ENCODE measurements around the gene ENGASE. TPM values are rescaled to one million over a fixed set of nuclear protein-coding genes. Genes with fewer than 3 reads are reported as not detected.

Gene ENGASE
- total and polyA plus RNA-seq, 7 donors = 7.5 to 80.8 (median 26.7) TPM

- Histone ChIP-seq H3K4me1 (peaks cover 1% of the 10 kb centered on the region), H3K36me3 (ENCODE audit: insufficient read depth in 1 of 2, low read depth in 1 of 2) (no peaks in the 10 kb centered on the region), H3K9me3 (peaks cover 3% of the 10 kb centered on the region), H3K4me3 (no peak overlapping the region), H3K27ac (no peak overlapping the region), H3K27me3 (ENCODE audit: insufficient read depth in 3 of 3, low read length in 2 of 3) (peaks cover 0 to 22% (median 5%) of the 10 kb centered on the region in 3 donors)
- intact Hi-C loops (cut with DNase I) = no loop called here
- 75 to 83% (median 77%) methylated on average over 6 of the region's 6 CpGs for WGBS, 3 donors
- no peak for TF ChIP-seq CTCF (IDR thresholded peaks at IDR 0.05)
- DNase-seq (no peak), ATAC-seq (no peak)
Measured at GRCh38 chr17:79051306-79051705, 23.3 kb upstream of the ENGASE start.

- no peak for TF ChIP-seq CTCF (IDR thresholded peaks at IDR 0.05)
- H3K27ac ChIP-seq = no peak overlapping the region
- H3K9me3 ChIP-seq = peaks cover 3% of the 10 kb centered on the region
- H3K36me3 ChIP-seq (ENCODE audit: insufficient read depth in 1 of 2, low read depth in 1 of 2) = no peaks in the 10 kb centered on the region
- H3K4me3 ChIP-seq = no peak overlapping the region
- intact Hi-C loops (cut with DNase I) = no loop called here
- WGBS, 3 donors = 43 to 57% (median 55%) methylated on average over 1 of the region's 1 CpG
- peaks cover 0 to 16% (median 3%) of the 10 kb centered on the region in 3 donors for H3K27me3 ChIP-seq (ENCODE audit: insufficient read depth in 3 of 3, low read length in 2 of 3)
- ATAC-seq (no peak), DNase-seq (no peak)
- H3K4me1 ChIP-seq = no peaks in the 10 kb centered on the region
Measured at GRCh38 chr17:79052131-79052530, 22.5 kb upstream of the ENGASE start.

GRCh38 chr17:79053251-79053925 lies 21.2 kb upstream of the ENGASE start:
- WGBS, 3 donors = 5 to 23% (median 15%) methylated on average over 2 of the region's 2 CpGs
- ATAC-seq = peak in 3 of 4 donors; percentile 39 to 44 (median 40)
- no peaks in the 10 kb centered on the region for H3K4me1 ChIP-seq
- H3K4me3 ChIP-seq = no peak overlapping the region
- intact Hi-C loops (cut with DNase I) = no loop called here
- no peaks in the 10 kb centered on the region for H3K36me3 ChIP-seq (ENCODE audit: insufficient read depth in 1 of 2, low read depth in 1 of 2)
- no peak for TF ChIP-seq CTCF (IDR thresholded peaks at IDR 0.05)
- peaks cover 3% of the 10 kb centered on the region for H3K9me3 ChIP-seq
- no peak overlapping the region for H3K27ac ChIP-seq
- DNase-seq = peak in 1 of 2 donors; percentile 40
- peaks cover 0 to 5% (median 3%) of the 10 kb centered on the region in 3 donors for H3K27me3 ChIP-seq (ENCODE audit: insufficient read depth in 3 of 3, low read length in 2 of 3)

GRCh38 chr17:79054200-79054960 lies 20.2 kb upstream of the ENGASE start:
- no peak for ATAC-seq
- no peak overlapping the region for H3K4me3 ChIP-seq
- no peak for DNase-seq
- H3K9me3 ChIP-seq = peaks cover 3% of the 10 kb centered on the region
- H3K4me1 ChIP-seq = no peaks in the 10 kb centered on the region
- H3K36me3 ChIP-seq (ENCODE audit: insufficient read depth in 1 of 2, low read depth in 1 of 2) = no peaks in the 10 kb centered on the region
- TF ChIP-seq CTCF (IDR thresholded peaks at IDR 0.05) = no peak
- H3K27me3 ChIP-seq (ENCODE audit: insufficient read depth in 3 of 3, low read length in 2 of 3) = no peaks in the 10 kb centered on the region
- intact Hi-C loops (cut with DNase I) = no loop called here
- WGBS, 3 donors = 84 to 93% (median 85%) methylated on average over 2 of the region's 2 CpGs
- H3K27ac ChIP-seq = no peak overlapping the region

Measured in psoas muscle (tissue), 8 donors.